HepG2 (cell line): ENCODE data around the gene ANKRD22. TPM values are rescaled to one million over a fixed set of nuclear protein-coding genes. Genes with fewer than 3 reads are reported as not detected.

ENCODE experiments used
- ATAC-seq: fragments of 200-7000 bp; cut with Tn5 transposase; 3 replicates; pipeline ENCODE4 v1.9.1; 2020; ENCODE audit warnings: mild to moderate bottlenecking, moderate library complexity
- BruUV-seq: library from RNA; stranded (reverse); fragments of 400-500 nt; replicated peaks from 2 replicates; lab custom pipeline; 2021; lab: Mats Ljungman, UMichigan
- CTCF ChIA-PET: fragments of 300-600 bp; formaldehyde crosslinking; extraction: SDS; loops from one replicate; lab custom pipeline; 2021; ENCODE audit warnings: low total read pairs, inconsistent platforms, low intra/inter-chr PET ratio; lab: Yijun Ruan, JAX
- POLR2A ChIA-PET: fragments of 350-600 bp; sonication (Branson Sonifier 250); formaldehyde crosslinking; loops from one replicate; lab custom pipeline; 2020; ENCODE audit warnings: antibody characterized with exemption, inconsistent platforms; lab: Yijun Ruan, JAX
- DNase-seq: peaks from one replicate; pipeline ENCODE4 v3.0.0-alpha.2; 2015; ENCODE audit warnings: low spot score
- FAIRE-seq: peaks from 3 replicates; lab custom pipeline; 2011; peaks lifted over from hg19 to GRCh38; lab: Jason Lieb, UNC
- H2AFZ ChIP-seq: one replicate; pipeline ENCODE4 v1.6.1; 2011; ENCODE audit warnings: low read length, inconsistent platforms
- H3K27ac ChIP-seq: fragments of 300-600 bp; 3 replicates; pipeline ENCODE4 v1.8.0; 2011; ENCODE audit warnings: mixed run types, mild to moderate bottlenecking, mixed read lengths, low read length, inconsistent platforms; ENCODE audit not compliant: insufficient read depth; ENCODE audit errors: extremely low read length
- H3K27me3 ChIP-seq, 2 experiments: fragments of 200-600 bp in 1 of 2; 2 replicates in 1 of 2; 3 replicates in 1 of 2; pipeline versions ENCODE4 v1.6.0 to v1.8.0; 2011; ENCODE audit warnings: low read length in 2 of 2, mild to moderate bottlenecking in 2 of 2, moderate library complexity in 2 of 2, inconsistent platforms in 1 of 2; ENCODE audit not compliant: insufficient read depth in 2 of 2, control insufficient read depth in 1 of 2
- H3K36me3 ChIP-seq, 2 experiments: fragments of 200-600 bp in 1 of 2; replicated peaks in 1 of 2; 2 replicates in 1 of 2; 3 replicates in 1 of 2; pipeline versions ENCODE4 v1.5.1 to v1.8.0; 2011; ENCODE audit warnings: low read length in 2 of 2, inconsistent platforms in 1 of 2; ENCODE audit not compliant: insufficient read depth in 2 of 2, control insufficient read depth in 1 of 2
- H3K4me1 ChIP-seq: 2 replicates; pipeline ENCODE4 v1.5.1; 2012; ENCODE audit warnings: low read length, inconsistent platforms; ENCODE audit not compliant: insufficient read depth
- H3K4me2 ChIP-seq: 2 replicates; pipeline ENCODE4 v1.6.0; 2011; ENCODE audit warnings: low read depth, low read length, inconsistent platforms
- H3K4me3 ChIP-seq, 3 experiments: fragments of 200-600 bp in 1 of 3; sonication (generic), shearing (Covaris generic) in 1 of 3; replicated peaks in 1 of 3; 2 replicates each; pipeline ENCODE4 v1.5.1; 2011 to 2016; ENCODE audit warnings: low read length in 3 of 3, inconsistent platforms in 2 of 3, low read depth in 2 of 3, mild to moderate bottlenecking in 2 of 3, control low read depth in 1 of 3, mixed read lengths in 1 of 3; ENCODE audit not compliant: insufficient read depth in 1 of 3
- H3K79me2 ChIP-seq: one replicate; pipeline ENCODE4 v1.6.1; 2011; ENCODE audit warnings: low read length, inconsistent platforms; ENCODE audit not compliant: insufficient read depth
- H3K9ac ChIP-seq: 2 replicates; pipeline ENCODE4 v1.6.0; 2011; ENCODE audit warnings: mild to moderate bottlenecking, low read depth, low read length, inconsistent platforms; ENCODE audit not compliant: insufficient read depth
- H3K9me3 ChIP-seq: 2 replicates; pipeline ENCODE4 v1.5.1; 2012; ENCODE audit warnings: mild to moderate bottlenecking, low read length
- H4K20me1 ChIP-seq: 2 replicates; pipeline ENCODE4 v1.6.0; 2011; ENCODE audit warnings: inconsistent platforms, mild to moderate bottlenecking, low read length, moderate library complexity; ENCODE audit not compliant: insufficient read depth
- FIP1L1 ChIP-seq: fragments of 200-400 bp; formaldehyde crosslinking; IDR thresholded peaks from 2 replicates; pipeline ENCODE4 v1.6.1; 2018; ENCODE audit warnings: low read depth, mild to moderate bottlenecking, low read length, moderate library complexity, borderline replicate concordance; ENCODE audit not compliant: insufficient read depth
- NFKB2 ChIP-seq: sonication (generic); formaldehyde crosslinking; IDR thresholded peaks from 2 replicates; pipeline ENCODE4 v1.4.0; 2020; ENCODE audit warnings: missing genetic modification reagents, borderline replicate concordance
- NRL ChIP-seq: sonication (generic); formaldehyde crosslinking; IDR thresholded peaks from 2 replicates; pipeline ENCODE4 v1.5.0; 2020; ENCODE audit warnings: missing genetic modification reagents, mild to moderate bottlenecking, moderate library complexity, borderline replicate concordance
- SAFB2 ChIP-seq: sonication (generic); formaldehyde crosslinking; IDR thresholded peaks from 2 replicates; pipeline ENCODE4 v1.5.1; 2020; ENCODE audit warnings: missing genetic modification reagents, low read depth, mild to moderate bottlenecking, borderline replicate concordance
- SNRNP70 ChIP-seq: fragments of 200-400 bp; formaldehyde crosslinking; IDR thresholded peaks from 2 replicates; pipeline ENCODE4 v1.6.1; 2017; ENCODE audit warnings: mild to moderate bottlenecking, low read depth, low read length, moderate library complexity
- SP2 ChIP-seq: sonication (generic); formaldehyde crosslinking; IDR thresholded peaks from 2 replicates; pipeline ENCODE4 v1.5.1; 2020; ENCODE audit warnings: mild to moderate bottlenecking, missing genetic modification reagents
- ZC3H4 ChIP-seq: sonication (generic); formaldehyde crosslinking; IDR thresholded peaks from 2 replicates; pipeline ENCODE4 v1.4.0; 2020; ENCODE audit warnings: missing genetic modification reagents, borderline replicate concordance
- ZKSCAN1 ChIP-seq: fragments of 150-350 bp; IDR thresholded peaks from 2 replicates; pipeline ENCODE4 v1.6.1; 2014; ENCODE audit warnings: low read length
- ZNF263 ChIP-seq: sonication (generic); formaldehyde crosslinking; IDR thresholded peaks from 2 replicates; pipeline ENCODE4 v1.4.0; 2020; ENCODE audit warnings: missing genetic modification reagents
- ZNF451 ChIP-seq: sonication (generic); formaldehyde crosslinking; IDR thresholded peaks from 2 replicates; pipeline ENCODE4 v1.5.0; 2020; ENCODE audit warnings: mild to moderate bottlenecking, missing genetic modification reagents
- ZNF562 ChIP-seq: sonication (generic); formaldehyde crosslinking; IDR thresholded peaks from 2 replicates; pipeline ENCODE4 v1.8.0; 2022; ENCODE audit warnings: missing genetic modification reagents, borderline replicate concordance
- ZNF652 ChIP-seq: IDR thresholded peaks from 2 replicates; pipeline ENCODE4 v1.6.1; 2016; ENCODE audit warnings: low read depth, borderline replicate concordance
- ZNF724P ChIP-seq: sonication (generic); formaldehyde crosslinking; IDR thresholded peaks from 2 replicates; pipeline ENCODE4 v1.8.0; 2022; ENCODE audit warnings: missing genetic modification reagents, borderline replicate concordance
- in situ Hi-C: cut with HindIII; loops from 2 replicates; pipeline ENCODE4 v1.10.0; 2017; ENCODE audit warnings: low pct_unique_long_range_greater_than_20kb; ENCODE audit not compliant: extremely low pct_ligation_motif_present
- intact Hi-C: fragments of 100-400 bp; cut with micrococcal nuclease; formaldehyde crosslinking; loops from one replicate; pipeline ENCODE4 v1.10.0; 2022; ENCODE audit not compliant: unreplicated experiment
- polyA plus RNA-seq, 8 experiments: library from polyadenylated mRNA; depleted of rRNA in 3 of 8; stranded (reverse) in 7 of 8; unstranded in 1 of 8; fragments of >200 nt; fragmentation: Illumina TruSeq in 4 of 8; extraction: Trizol in 4 of 8; gene quantifications; 2 replicates each; pipeline versions ENCODE4 v1.2.1 to v1.2.3, GENCODE V29; 2011 to 2016; ENCODE audit warnings: low read depth in 4 of 8, missing spikeins in 1 of 8, mixed read lengths in 1 of 8; ENCODE audit not compliant: insufficient read depth in 1 of 8
- total RNA-seq, 5 experiments: library from RNA; depleted of rRNA; stranded (reverse); fragments of >200 nt; fragmentation: Illumina TruSeq; extraction: Trizol; gene quantifications; 2 replicates each; pipeline ENCODE4 v1.2.3, GENCODE V29; 2016; ENCODE audit warnings: low read depth in 1 of 5
- TF ChIP-seq, protein P1 (sequence below): sonication (generic); formaldehyde crosslinking; IDR thresholded peaks from 2 replicates; pipeline ENCODE4 v1.4.0; 2020; ENCODE audit warnings: missing genetic modification reagents, mild to moderate bottlenecking, borderline replicate concordance
- TF ChIP-seq, protein P2 (sequence below): IDR thresholded peaks from 2 replicates; pipeline ENCODE4 v1.6.1; 2012; ENCODE audit warnings: inconsistent platforms
- TF ChIP-seq, protein P3 (sequence below): sonication (generic); formaldehyde crosslinking; IDR thresholded peaks from 2 replicates; pipeline ENCODE4 v1.4.0; 2020; ENCODE audit warnings: missing genetic modification reagents

Gene ANKRD22
- total and polyA plus RNA-seq, 2 of the 13 experiments (the other 11 are each of a cell fraction or from before 2014, with no cell fraction given): not detected

- CTCF ChIA-PET: no interaction called here
Observed at GRCh38 chr10:88870089-88870488, 18.4 kb upstream of the ANKRD22 start.

More at GRCh38 chr10:88870089-88870488, 18.4 kb upstream of the ANKRD22 start:
- H4K20me1 ChIP-seq: no peaks in the 10 kb centered on the region
- H3K27ac ChIP-seq: no peak overlapping the region
- H3K4me3 ChIP-seq: no peak overlapping the region
- POLR2A ChIA-PET: no interaction called here
- no TSS peak for BruUV-seq
- in situ Hi-C loops: no loop called here
- ATAC-seq (no peak), DNase-seq (no peak), FAIRE-seq (no peak)
- no peaks in the 10 kb centered on the region for H3K36me3 ChIP-seq
- H2AFZ ChIP-seq: no peak overlapping the region
- no peaks in the 10 kb centered on the region for H3K9me3 ChIP-seq
- H3K4me2 ChIP-seq: no peak overlapping the region
- no peak for TF ChIP-seq FIP1L1
- no peak for TF ChIP-seq SP2 (CRISPR knock-in tag)
- TF ChIP-seq, protein P1, sequence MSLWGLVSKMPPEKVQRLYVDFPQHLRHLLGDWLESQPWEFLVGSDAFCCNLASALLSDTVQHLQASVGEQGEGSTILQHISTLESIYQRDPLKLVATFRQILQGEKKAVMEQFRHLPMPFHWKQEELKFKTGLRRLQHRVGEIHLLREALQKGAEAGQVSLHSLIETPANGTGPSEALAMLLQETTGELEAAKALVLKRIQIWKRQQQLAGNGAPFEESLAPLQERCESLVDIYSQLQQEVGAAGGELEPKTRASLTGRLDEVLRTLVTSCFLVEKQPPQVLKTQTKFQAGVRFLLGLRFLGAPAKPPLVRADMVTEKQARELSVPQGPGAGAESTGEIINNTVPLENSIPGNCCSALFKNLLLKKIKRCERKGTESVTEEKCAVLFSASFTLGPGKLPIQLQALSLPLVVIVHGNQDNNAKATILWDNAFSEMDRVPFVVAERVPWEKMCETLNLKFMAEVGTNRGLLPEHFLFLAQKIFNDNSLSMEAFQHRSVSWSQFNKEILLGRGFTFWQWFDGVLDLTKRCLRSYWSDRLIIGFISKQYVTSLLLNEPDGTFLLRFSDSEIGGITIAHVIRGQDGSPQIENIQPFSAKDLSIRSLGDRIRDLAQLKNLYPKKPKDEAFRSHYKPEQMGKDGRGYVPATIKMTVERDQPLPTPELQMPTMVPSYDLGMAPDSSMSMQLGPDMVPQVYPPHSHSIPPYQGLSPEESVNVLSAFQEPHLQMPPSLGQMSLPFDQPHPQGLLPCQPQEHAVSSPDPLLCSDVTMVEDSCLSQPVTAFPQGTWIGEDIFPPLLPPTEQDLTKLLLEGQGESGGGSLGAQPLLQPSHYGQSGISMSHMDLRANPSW: no peak
- TF ChIP-seq ZNF562: no peak
- TF ChIP-seq, protein P2, sequence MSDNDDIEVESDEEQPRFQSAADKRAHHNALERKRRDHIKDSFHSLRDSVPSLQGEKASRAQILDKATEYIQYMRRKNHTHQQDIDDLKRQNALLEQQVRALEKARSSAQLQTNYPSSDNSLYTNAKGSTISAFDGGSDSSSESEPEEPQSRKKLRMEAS: no peak
- TF ChIP-seq ZNF652 (CRISPR knock-in tag): no peak
- no peak for TF ChIP-seq NFKB2 (CRISPR knock-in tag)
- TF ChIP-seq NRL: no peak
- TF ChIP-seq, protein P3, sequence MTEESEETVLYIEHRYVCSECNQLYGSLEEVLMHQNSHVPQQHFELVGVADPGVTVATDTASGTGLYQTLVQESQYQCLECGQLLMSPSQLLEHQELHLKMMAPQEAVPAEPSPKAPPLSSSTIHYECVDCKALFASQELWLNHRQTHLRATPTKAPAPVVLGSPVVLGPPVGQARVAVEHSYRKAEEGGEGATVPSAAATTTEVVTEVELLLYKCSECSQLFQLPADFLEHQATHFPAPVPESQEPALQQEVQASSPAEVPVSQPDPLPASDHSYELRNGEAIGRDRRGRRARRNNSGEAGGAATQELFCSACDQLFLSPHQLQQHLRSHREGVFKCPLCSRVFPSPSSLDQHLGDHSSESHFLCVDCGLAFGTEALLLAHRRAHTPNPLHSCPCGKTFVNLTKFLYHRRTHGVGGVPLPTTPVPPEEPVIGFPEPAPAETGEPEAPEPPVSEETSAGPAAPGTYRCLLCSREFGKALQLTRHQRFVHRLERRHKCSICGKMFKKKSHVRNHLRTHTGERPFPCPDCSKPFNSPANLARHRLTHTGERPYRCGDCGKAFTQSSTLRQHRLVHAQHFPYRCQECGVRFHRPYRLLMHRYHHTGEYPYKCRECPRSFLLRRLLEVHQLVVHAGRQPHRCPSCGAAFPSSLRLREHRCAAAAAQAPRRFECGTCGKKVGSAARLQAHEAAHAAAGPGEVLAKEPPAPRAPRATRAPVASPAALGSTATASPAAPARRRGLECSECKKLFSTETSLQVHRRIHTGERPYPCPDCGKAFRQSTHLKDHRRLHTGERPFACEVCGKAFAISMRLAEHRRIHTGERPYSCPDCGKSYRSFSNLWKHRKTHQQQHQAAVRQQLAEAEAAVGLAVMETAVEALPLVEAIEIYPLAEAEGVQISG (CRISPR knock-in tag): no peak
- no peak for TF ChIP-seq SAFB2 (CRISPR knock-in tag)
- TF ChIP-seq ZNF451: no peak
- TF ChIP-seq ZNF263 (CRISPR knock-in tag): no peak
- no peak for TF ChIP-seq ZC3H4 (CRISPR knock-in tag)
- no peak for TF ChIP-seq ZKSCAN1
- no peak for TF ChIP-seq SNRNP70
- no peak for TF ChIP-seq ZNF724P
- no peaks in the 10 kb centered on the region for H3K4me1 ChIP-seq
- H3K9ac ChIP-seq: no peak overlapping the region
- intact Hi-C loops: no loop called here
- H3K27me3 ChIP-seq: no peaks in the 10 kb centered on the region; a peak in 1 of 5 replicates
- no peaks in the 10 kb centered on the region for H3K79me2 ChIP-seq
